WTC11 (cell line): ENCODE measurements around the gene ZNF160. TPM values are rescaled to one million over a fixed set of nuclear protein-coding genes. Genes with fewer than 3 reads are reported as not detected.

Experiments
- ATAC-seq: fragments of 200-7000 bp; cut with Tn5 transposase; 2 replicates; pipeline ENCODE4 v1.10.0; 2021; ENCODE audit warnings: mild to moderate bottlenecking, moderate library complexity
- CTCF ChIA-PET: fragments of 300-600 bp; sonication (Branson Sonifier 250); formaldehyde crosslinking; loops from one replicate; lab custom pipeline; 2021; ENCODE audit warnings: antibody characterized with exemption; lab: Charles Lee
- POLR2A ChIA-PET: fragments of 350-600 bp; sonication (Branson Sonifier 250); formaldehyde crosslinking; loops from one replicate; lab custom pipeline; 2021; ENCODE audit warnings: antibody characterized with exemption; lab: Charles Lee
- DNase-seq: peaks from one replicate; pipeline ENCODE4 v3.0.0; 2021; ENCODE audit warnings: low spot score
- H3K27ac Mint-ChIP-seq: 2 replicates; pipeline ENCODE4 v1.8.0; 2021; ENCODE audit warnings: mixed read lengths
- H3K27me3 Mint-ChIP-seq: 2 replicates; pipeline ENCODE4 v1.8.0; 2021; ENCODE audit warnings: low read depth, mild to moderate bottlenecking, moderate library complexity, mixed read lengths
- H3K36me3 Mint-ChIP-seq: 2 replicates; pipeline ENCODE4 v1.8.0; 2021; ENCODE audit warnings: mixed read lengths
- H3K4me1 Mint-ChIP-seq: 2 replicates; pipeline ENCODE4 v1.8.0; 2022; ENCODE audit warnings: mixed read lengths
- H3K4me3 Mint-ChIP-seq: 2 replicates; pipeline ENCODE4 v1.8.0; 2021; ENCODE audit warnings: mild to moderate bottlenecking, moderate library complexity, mixed read lengths
- H3K9me3 Mint-ChIP-seq: 2 replicates; pipeline ENCODE4 v1.8.0; 2021; ENCODE audit warnings: mixed read lengths
- CBFB ChIP-seq: sonication (generic); formaldehyde crosslinking; IDR thresholded peaks from 2 replicates; pipeline ENCODE4 v1.8.1; 2022; ENCODE audit warnings: mild to moderate bottlenecking, low read depth, missing genetic modification reagents
- KAT7 ChIP-seq: sonication (generic); formaldehyde crosslinking; IDR thresholded peaks from 2 replicates; pipeline ENCODE4 v1.8.1; 2023; ENCODE audit warnings: missing genetic modification reagents, mild to moderate bottlenecking, borderline replicate concordance
- NR2C2 ChIP-seq: sonication (generic); formaldehyde crosslinking; IDR thresholded peaks from 2 replicates; pipeline ENCODE4 v1.8.0; 2022; ENCODE audit warnings: mild to moderate bottlenecking, missing genetic modification reagents
- OVOL2 ChIP-seq: fragments of 250-450 bp; sonication (Bioruptor Pico); IDR thresholded peaks from 2 replicates; pipeline ENCODE4 v1.9.0; 2021; ENCODE audit warnings: mild to moderate bottlenecking, borderline replicate concordance
- SMAD3 ChIP-seq: sonication (generic); formaldehyde crosslinking; IDR thresholded peaks from 2 replicates; pipeline ENCODE4 v1.8.0; 2022; ENCODE audit warnings: missing genetic modification reagents, mild to moderate bottlenecking, borderline replicate concordance
- SOX15 ChIP-seq: fragments of 250-450 bp; sonication (Bioruptor Pico); IDR thresholded peaks from 2 replicates; pipeline ENCODE4 v1.9.0; 2021; ENCODE audit warnings: mild to moderate bottlenecking
- TEAD1 ChIP-seq: sonication (generic); formaldehyde crosslinking; IDR thresholded peaks from 2 replicates; pipeline ENCODE4 v1.8.0; 2022; ENCODE audit warnings: mild to moderate bottlenecking, missing genetic modification reagents
- TEAD4 ChIP-seq: sonication (generic); formaldehyde crosslinking; IDR thresholded peaks from 2 replicates; pipeline ENCODE4 v1.8.0; 2022; ENCODE audit warnings: mild to moderate bottlenecking, missing genetic modification reagents
- ZNF138 ChIP-seq: sonication (generic); formaldehyde crosslinking; conservative IDR thresholded peaks from 2 replicates; pipeline ENCODE4 v1.8.1; 2022; ENCODE audit warnings: mild to moderate bottlenecking, moderate library complexity, missing genetic modification reagents
- total RNA-seq: library from RNA; stranded (reverse); gene quantifications from 3 replicates; pipeline ENCODE4 v1.2.3, GENCODE V29; 2021
- TF ChIP-seq, protein P1 (sequence below): sonication (generic); formaldehyde crosslinking; IDR thresholded peaks from 2 replicates; pipeline ENCODE4 v1.8.1; 2023; ENCODE audit warnings: mild to moderate bottlenecking, missing genetic modification reagents, borderline replicate concordance
- TF ChIP-seq, protein P2 (sequence below): sonication (generic); formaldehyde crosslinking; IDR thresholded peaks from 2 replicates; pipeline ENCODE4 v1.8.1; 2023; ENCODE audit warnings: mild to moderate bottlenecking, missing genetic modification reagents, moderate library complexity
- TF ChIP-seq, protein P3 (sequence below): sonication (generic); formaldehyde crosslinking; IDR thresholded peaks from 2 replicates; pipeline ENCODE4 v1.8.1; 2022; ENCODE audit warnings: low read depth, mild to moderate bottlenecking, moderate library complexity, missing genetic modification reagents, borderline replicate concordance
- TF ChIP-seq, protein P4 (sequence below): fragments of 250-450 bp; sonication (Bioruptor Pico); IDR thresholded peaks from 2 replicates; pipeline ENCODE4 v1.8.0; 2021; ENCODE audit warnings: mild to moderate bottlenecking
- TF ChIP-seq, protein P5 (sequence below): sonication (generic); formaldehyde crosslinking; IDR thresholded peaks from 2 replicates; pipeline ENCODE4 v1.8.0; 2023; ENCODE audit warnings: missing genetic modification reagents
- TF ChIP-seq, protein P6 (sequence below): sonication (generic); formaldehyde crosslinking; IDR thresholded peaks from 2 replicates; pipeline ENCODE4 v1.8.1; 2022; ENCODE audit warnings: mild to moderate bottlenecking, missing genetic modification reagents, moderate library complexity, borderline replicate concordance
- TF ChIP-seq, protein P7 (sequence below): fragments of 200-600 bp; IDR thresholded peaks from 2 replicates; pipeline ENCODE4 v1.8.0; 2022; ENCODE audit warnings: antibody characterized with exemption
- TF ChIP-seq, protein P8 (sequence below): fragments of 250-450 bp; sonication (Bioruptor Pico); IDR thresholded peaks from 2 replicates; pipeline ENCODE4 v1.9.0; 2021; ENCODE audit warnings: moderate library complexity, mild to moderate bottlenecking, inconsistent platforms, borderline replicate concordance
- TF ChIP-seq, protein P9 (sequence below): fragments of 250-450 bp; sonication (Bioruptor Pico); conservative IDR thresholded peaks from 2 replicates; pipeline ENCODE4 v1.9.0; 2021; ENCODE audit warnings: mild to moderate bottlenecking
- TF ChIP-seq, protein P10 (sequence below): sonication (generic); formaldehyde crosslinking; IDR thresholded peaks from 2 replicates; pipeline ENCODE4 v1.8.1; 2023; ENCODE audit warnings: mild to moderate bottlenecking, missing genetic modification reagents

Gene ZNF160
- total RNA-seq, 1 experiment from 2014 or later = 54.5 TPM

DNA sequence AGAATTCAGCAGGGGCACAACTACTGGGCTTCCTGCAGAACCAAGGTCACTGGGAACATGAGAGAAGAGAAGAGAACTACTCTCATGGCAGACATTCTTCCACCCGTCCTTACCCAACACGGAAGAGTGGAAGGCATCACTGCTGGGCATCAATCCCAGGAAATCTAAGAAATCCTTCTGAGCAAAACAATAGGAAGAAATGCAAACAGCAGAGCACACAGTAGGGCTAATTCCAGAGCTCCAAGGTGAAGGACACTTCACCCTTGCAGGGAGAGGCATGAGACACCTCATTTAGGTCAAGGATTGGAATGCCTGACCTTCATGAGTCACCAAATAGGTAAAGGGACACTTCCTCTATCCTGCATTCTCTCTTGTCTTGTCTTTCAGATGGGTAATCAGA is 55.8 kb downstream of the ZNF160 start:
- Mint-ChIP-seq H3K4me1 (peaks cover 7% of the 10 kb centered on the region; the same call in 1 of the 2 replicates), H3K4me3 (no peak overlapping the region), H3K27me3 (peaks cover 9% of the 10 kb centered on the region), H3K27ac (no peak overlapping the region), H3K36me3 (peaks cover 4% of the 10 kb centered on the region), H3K9me3 (peaks cover 13% of the 10 kb centered on the region)
- no peak for DNase-seq
- ChIA-PET CTCF (no interaction called here), POLR2A (no interaction called here)
- ATAC-seq = no peak
- TF ChIP-seq CBFB (CRISPR knock-in tag) (no peak), SMAD3 (CRISPR knock-in tag) (no peak), NR2C2 (CRISPR knock-in tag) (no peak), SOX15 (CRISPR knock-in tag) (no peak), KAT7 (CRISPR knock-in tag) (no peak), OVOL2 (CRISPR knock-in tag) (no peak), TEAD4 (CRISPR knock-in tag) (no peak), TEAD1 (no peak), ZNF138 (CRISPR knock-in tag) (no peak)
- TF ChIP-seq, protein P1, sequence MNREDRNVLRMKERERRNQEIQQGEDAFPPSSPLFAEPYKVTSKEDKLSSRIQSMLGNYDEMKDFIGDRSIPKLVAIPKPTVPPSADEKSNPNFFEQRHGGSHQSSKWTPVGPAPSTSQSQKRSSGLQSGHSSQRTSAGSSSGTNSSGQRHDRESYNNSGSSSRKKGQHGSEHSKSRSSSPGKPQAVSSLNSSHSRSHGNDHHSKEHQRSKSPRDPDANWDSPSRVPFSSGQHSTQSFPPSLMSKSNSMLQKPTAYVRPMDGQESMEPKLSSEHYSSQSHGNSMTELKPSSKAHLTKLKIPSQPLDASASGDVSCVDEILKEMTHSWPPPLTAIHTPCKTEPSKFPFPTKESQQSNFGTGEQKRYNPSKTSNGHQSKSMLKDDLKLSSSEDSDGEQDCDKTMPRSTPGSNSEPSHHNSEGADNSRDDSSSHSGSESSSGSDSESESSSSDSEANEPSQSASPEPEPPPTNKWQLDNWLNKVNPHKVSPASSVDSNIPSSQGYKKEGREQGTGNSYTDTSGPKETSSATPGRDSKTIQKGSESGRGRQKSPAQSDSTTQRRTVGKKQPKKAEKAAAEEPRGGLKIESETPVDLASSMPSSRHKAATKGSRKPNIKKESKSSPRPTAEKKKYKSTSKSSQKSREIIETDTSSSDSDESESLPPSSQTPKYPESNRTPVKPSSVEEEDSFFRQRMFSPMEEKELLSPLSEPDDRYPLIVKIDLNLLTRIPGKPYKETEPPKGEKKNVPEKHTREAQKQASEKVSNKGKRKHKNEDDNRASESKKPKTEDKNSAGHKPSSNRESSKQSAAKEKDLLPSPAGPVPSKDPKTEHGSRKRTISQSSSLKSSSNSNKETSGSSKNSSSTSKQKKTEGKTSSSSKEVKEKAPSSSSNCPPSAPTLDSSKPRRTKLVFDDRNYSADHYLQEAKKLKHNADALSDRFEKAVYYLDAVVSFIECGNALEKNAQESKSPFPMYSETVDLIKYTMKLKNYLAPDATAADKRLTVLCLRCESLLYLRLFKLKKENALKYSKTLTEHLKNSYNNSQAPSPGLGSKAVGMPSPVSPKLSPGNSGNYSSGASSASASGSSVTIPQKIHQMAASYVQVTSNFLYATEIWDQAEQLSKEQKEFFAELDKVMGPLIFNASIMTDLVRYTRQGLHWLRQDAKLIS (CRISPR knock-in tag) = no peak
- TF ChIP-seq, protein P2, sequence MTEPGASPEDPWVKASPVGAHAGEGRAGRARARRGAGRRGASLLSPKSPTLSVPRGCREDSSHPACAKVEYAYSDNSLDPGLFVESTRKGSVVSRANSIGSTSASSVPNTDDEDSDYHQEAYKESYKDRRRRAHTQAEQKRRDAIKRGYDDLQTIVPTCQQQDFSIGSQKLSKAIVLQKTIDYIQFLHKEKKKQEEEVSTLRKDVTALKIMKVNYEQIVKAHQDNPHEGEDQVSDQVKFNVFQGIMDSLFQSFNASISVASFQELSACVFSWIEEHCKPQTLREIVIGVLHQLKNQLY (CRISPR knock-in tag) = no peak
- TF ChIP-seq, protein P3, sequence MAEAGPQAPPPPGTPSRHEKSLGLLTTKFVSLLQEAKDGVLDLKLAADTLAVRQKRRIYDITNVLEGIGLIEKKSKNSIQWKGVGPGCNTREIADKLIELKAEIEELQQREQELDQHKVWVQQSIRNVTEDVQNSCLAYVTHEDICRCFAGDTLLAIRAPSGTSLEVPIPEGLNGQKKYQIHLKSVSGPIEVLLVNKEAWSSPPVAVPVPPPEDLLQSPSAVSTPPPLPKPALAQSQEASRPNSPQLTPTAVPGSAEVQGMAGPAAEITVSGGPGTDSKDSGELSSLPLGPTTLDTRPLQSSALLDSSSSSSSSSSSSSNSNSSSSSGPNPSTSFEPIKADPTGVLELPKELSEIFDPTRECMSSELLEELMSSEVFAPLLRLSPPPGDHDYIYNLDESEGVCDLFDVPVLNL (CRISPR knock-in tag) = no peak
- TF ChIP-seq, protein P4, sequence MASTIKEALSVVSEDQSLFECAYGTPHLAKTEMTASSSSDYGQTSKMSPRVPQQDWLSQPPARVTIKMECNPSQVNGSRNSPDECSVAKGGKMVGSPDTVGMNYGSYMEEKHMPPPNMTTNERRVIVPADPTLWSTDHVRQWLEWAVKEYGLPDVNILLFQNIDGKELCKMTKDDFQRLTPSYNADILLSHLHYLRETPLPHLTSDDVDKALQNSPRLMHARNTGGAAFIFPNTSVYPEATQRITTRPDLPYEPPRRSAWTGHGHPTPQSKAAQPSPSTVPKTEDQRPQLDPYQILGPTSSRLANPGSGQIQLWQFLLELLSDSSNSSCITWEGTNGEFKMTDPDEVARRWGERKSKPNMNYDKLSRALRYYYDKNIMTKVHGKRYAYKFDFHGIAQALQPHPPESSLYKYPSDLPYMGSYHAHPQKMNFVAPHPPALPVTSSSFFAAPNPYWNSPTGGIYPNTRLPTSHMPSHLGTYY (CRISPR knock-in tag) = no peak
- TF ChIP-seq, protein P5, sequence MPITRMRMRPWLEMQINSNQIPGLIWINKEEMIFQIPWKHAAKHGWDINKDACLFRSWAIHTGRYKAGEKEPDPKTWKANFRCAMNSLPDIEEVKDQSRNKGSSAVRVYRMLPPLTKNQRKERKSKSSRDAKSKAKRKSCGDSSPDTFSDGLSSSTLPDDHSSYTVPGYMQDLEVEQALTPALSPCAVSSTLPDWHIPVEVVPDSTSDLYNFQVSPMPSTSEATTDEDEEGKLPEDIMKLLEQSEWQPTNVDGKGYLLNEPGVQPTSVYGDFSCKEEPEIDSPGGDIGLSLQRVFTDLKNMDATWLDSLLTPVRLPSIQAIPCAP = no peak
- TF ChIP-seq, protein P6, sequence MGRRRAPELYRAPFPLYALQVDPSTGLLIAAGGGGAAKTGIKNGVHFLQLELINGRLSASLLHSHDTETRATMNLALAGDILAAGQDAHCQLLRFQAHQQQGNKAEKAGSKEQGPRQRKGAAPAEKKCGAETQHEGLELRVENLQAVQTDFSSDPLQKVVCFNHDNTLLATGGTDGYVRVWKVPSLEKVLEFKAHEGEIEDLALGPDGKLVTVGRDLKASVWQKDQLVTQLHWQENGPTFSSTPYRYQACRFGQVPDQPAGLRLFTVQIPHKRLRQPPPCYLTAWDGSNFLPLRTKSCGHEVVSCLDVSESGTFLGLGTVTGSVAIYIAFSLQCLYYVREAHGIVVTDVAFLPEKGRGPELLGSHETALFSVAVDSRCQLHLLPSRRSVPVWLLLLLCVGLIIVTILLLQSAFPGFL (CRISPR knock-in tag) = no peak
- TF ChIP-seq, protein P7, sequence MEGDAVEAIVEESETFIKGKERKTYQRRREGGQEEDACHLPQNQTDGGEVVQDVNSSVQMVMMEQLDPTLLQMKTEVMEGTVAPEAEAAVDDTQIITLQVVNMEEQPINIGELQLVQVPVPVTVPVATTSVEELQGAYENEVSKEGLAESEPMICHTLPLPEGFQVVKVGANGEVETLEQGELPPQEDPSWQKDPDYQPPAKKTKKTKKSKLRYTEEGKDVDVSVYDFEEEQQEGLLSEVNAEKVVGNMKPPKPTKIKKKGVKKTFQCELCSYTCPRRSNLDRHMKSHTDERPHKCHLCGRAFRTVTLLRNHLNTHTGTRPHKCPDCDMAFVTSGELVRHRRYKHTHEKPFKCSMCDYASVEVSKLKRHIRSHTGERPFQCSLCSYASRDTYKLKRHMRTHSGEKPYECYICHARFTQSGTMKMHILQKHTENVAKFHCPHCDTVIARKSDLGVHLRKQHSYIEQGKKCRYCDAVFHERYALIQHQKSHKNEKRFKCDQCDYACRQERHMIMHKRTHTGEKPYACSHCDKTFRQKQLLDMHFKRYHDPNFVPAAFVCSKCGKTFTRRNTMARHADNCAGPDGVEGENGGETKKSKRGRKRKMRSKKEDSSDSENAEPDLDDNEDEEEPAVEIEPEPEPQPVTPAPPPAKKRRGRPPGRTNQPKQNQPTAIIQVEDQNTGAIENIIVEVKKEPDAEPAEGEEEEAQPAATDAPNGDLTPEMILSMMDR = no peak
- TF ChIP-seq, protein P8, sequence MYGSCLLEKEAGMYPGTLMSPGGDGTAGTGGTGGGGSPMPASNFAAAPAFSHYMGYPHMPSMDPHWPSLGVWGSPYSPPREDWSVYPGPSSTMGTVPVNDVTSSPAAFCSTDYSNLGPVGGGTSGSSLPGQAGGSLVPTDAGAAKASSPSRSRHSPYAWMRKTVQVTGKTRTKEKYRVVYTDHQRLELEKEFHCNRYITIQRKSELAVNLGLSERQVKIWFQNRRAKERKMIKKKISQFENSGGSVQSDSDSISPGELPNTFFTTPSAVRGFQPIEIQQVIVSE (CRISPR knock-in tag) = no peak
- TF ChIP-seq, protein P9, sequence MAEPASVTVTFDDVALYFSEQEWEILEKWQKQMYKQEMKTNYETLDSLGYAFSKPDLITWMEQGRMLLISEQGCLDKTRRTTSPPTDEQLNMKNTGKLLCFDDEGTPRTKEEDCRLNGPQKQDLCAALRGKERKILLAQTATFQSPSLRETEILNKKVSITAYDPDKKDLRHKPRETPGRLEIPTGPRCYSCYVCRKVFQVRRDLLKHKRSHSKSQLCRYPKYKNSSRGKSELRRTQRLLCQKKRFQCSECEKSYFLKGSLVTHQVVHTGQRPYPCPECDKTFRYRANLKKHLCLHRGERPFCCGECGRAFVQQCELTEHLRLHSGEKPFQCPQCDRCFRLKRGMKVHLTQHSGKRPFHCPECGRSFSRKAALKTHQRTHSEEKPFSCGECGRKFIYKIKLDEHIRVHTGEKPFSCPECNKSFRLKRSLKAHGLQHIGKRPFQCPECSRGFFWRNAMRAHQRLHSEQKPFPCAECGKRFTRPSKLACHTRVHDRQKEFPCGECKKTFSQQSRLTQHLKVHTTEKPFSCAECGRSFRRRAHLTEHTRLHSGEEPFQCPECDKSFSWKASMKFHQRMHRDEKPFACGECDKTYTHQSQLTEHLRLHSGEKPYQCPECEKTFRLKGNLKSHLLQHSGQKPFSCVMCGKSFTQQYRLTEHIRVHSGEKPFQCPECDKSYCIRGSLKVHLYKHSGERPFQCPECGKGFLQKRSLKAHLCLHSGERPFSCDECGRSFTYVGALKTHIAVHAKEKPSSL (CRISPR knock-in tag) = no peak
- TF ChIP-seq, protein P10, sequence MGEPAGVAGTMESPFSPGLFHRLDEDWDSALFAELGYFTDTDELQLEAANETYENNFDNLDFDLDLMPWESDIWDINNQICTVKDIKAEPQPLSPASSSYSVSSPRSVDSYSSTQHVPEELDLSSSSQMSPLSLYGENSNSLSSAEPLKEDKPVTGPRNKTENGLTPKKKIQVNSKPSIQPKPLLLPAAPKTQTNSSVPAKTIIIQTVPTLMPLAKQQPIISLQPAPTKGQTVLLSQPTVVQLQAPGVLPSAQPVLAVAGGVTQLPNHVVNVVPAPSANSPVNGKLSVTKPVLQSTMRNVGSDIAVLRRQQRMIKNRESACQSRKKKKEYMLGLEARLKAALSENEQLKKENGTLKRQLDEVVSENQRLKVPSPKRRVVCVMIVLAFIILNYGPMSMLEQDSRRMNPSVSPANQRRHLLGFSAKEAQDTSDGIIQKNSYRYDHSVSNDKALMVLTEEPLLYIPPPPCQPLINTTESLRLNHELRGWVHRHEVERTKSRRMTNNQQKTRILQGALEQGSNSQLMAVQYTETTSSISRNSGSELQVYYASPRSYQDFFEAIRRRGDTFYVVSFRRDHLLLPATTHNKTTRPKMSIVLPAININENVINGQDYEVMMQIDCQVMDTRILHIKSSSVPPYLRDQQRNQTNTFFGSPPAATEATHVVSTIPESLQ = no peak
